ENCODE data around the gene PPP6R2.
"Not testable (repeated sequence)": the region's sequence is repeated elsewhere in the genome, so short reads cannot be mapped to it uniquely, and the experiment has no call there.

PPP6R2 gene

GRCh38 chr22:50401907-50402306 is 58.8 kb downstream of the PPP6R2 start:
- DNase-seq (ENCODE audit: low read depth), result no peak

GRCh38 chr22:50403701-50404101 is 60.6 kb downstream of the PPP6R2 start:
- DNase-seq (ENCODE audit: low read depth), result no peak

GRCh38 chr22:50406416-50407170 is 63.5 kb downstream of the PPP6R2 start:
- DNase-seq (ENCODE audit: low read depth), result no peak

- no peak for DNase-seq (ENCODE audit: low read depth)
These were observed 65.2 kb downstream of the PPP6R2 start for GRCh38 chr22:50408311-50408710.

GRCh38 chr22:50408954-50409353 is 65.8 kb downstream of the PPP6R2 start:
- DNase-seq (ENCODE audit: low read depth), result not testable (repeated sequence)

GRCh38 chr22:50414476-50415248 is 71.5 kb downstream of the PPP6R2 start:
- DNase-seq (ENCODE audit: low read depth), result no peak

- no peak for DNase-seq (ENCODE audit: low read depth)
These were observed 72.3 kb downstream of the PPP6R2 start for GRCh38 chr22:50415426-50415825.

- DNase-seq (ENCODE audit: low read depth), result no peak
These were observed 73.9 kb downstream of the PPP6R2 start for GRCh38 chr22:50416996-50417395.

- no peak for DNase-seq (ENCODE audit: low read depth)
These were observed 74.5 kb downstream of the PPP6R2 start for GRCh38 chr22:50417411-50418210.

GRCh38 chr22:50418624-50419023 is 75.5 kb downstream of the PPP6R2 start:
- no peak for DNase-seq (ENCODE audit: low read depth)

- no peak for DNase-seq (ENCODE audit: low read depth)
These were observed 76.0 kb downstream of the PPP6R2 start for GRCh38 chr22:50419116-50419515.

GRCh38 chr22:50420015-50420414 is 76.9 kb downstream of the PPP6R2 start:
- no peak for DNase-seq (ENCODE audit: low read depth)

GRCh38 chr22:50420581-50420980 is 77.5 kb downstream of the PPP6R2 start:
- DNase-seq (ENCODE audit: low read depth), result no peak

- DNase-seq (ENCODE audit: low read depth), result no peak
These were observed 78.9 kb downstream of the PPP6R2 start for GRCh38 chr22:50422046-50422445.

- DNase-seq (ENCODE audit: low read depth), result no peak
These were observed 80.1 kb downstream of the PPP6R2 start for GRCh38 chr22:50422961-50423815.

- no peak for DNase-seq (ENCODE audit: low read depth)
These were observed 80.8 kb downstream of the PPP6R2 start for GRCh38 chr22:50423956-50424355.

GRCh38 chr22:50425179-50425916 is 82.2 kb downstream of the PPP6R2 start:
- DNase-seq (ENCODE audit: low read depth), result no peak

- no peak for DNase-seq (ENCODE audit: low read depth)
These were observed 89.2 kb downstream of the PPP6R2 start for GRCh38 chr22:50432131-50432876.

GRCh38 chr22:50432877-50433510 is 89.9 kb downstream of the PPP6R2 start:
- not testable (repeated sequence) for DNase-seq (ENCODE audit: low read depth)

GRCh38 chr22:50434849-50435248 is 91.7 kb downstream of the PPP6R2 start:
- no peak for DNase-seq (ENCODE audit: low read depth)

Data from GM04503 (cell line).